Astrocyte (in vitro differentiated cells and primary cell): Measurements from ENCODE around the gene RPS2. TPM values are rescaled to one million over a fixed set of nuclear protein-coding genes. Genes with fewer than 3 reads are reported as not detected.

Source experiments
- DNase-seq: peaks from one replicate; pipeline ENCODE4 v3.0.0-alpha.2; 2010; ENCODE audit warnings: low read depth
- FAIRE-seq: peaks from 2 replicates; lab custom pipeline; 2011; peaks lifted over from hg19 to GRCh38; lab: Jason Lieb, UNC
- H2AFZ ChIP-seq: 2 replicates; pipeline ENCODE4 v1.6.0; 2012; ENCODE audit warnings: low read depth, low read length, inconsistent platforms
- H3K27ac ChIP-seq: 2 replicates; pipeline ENCODE4 v1.5.1; 2011; ENCODE audit warnings: low read depth, low read length, inconsistent platforms
- H3K27me3 ChIP-seq: 2 replicates; pipeline ENCODE4 v1.6.0; 2011; ENCODE audit warnings: low read length, inconsistent platforms; ENCODE audit not compliant: insufficient read depth
- H3K36me3 ChIP-seq: 2 replicates; pipeline ENCODE4 v1.5.1; 2011; ENCODE audit warnings: low read length, inconsistent platforms; ENCODE audit not compliant: insufficient read depth
- H3K4me1 ChIP-seq: 2 replicates; pipeline ENCODE4 v1.5.1; 2011; ENCODE audit warnings: low read length, inconsistent platforms; ENCODE audit not compliant: insufficient read depth
- H3K4me2 ChIP-seq: 2 replicates; pipeline ENCODE4 v1.6.0; 2012; ENCODE audit warnings: low read length, inconsistent platforms
- H3K4me3 ChIP-seq: 2 replicates; pipeline ENCODE4 v1.5.1; 2011; ENCODE audit warnings: low read depth, mild to moderate bottlenecking, low read length, inconsistent platforms; ENCODE audit not compliant: insufficient read depth
- H3K79me2 ChIP-seq: 2 replicates; pipeline ENCODE4 v1.6.0; 2012; ENCODE audit warnings: mild to moderate bottlenecking, low read length, inconsistent platforms; ENCODE audit not compliant: insufficient read depth
- H3K9ac ChIP-seq: 2 replicates; pipeline ENCODE4 v1.6.0; 2012; ENCODE audit warnings: mild to moderate bottlenecking, low read length, inconsistent platforms
- H3K9me3 ChIP-seq: 2 replicates; pipeline ENCODE4 v1.5.1; 2012; ENCODE audit warnings: low read depth, mild to moderate bottlenecking, low read length, inconsistent platforms; ENCODE audit not compliant: insufficient read depth
- H4K20me1 ChIP-seq: 2 replicates; pipeline ENCODE4 v1.6.0; 2012; ENCODE audit warnings: low read length, inconsistent platforms; ENCODE audit not compliant: insufficient read depth
- H3K27ac Mint-ChIP-seq: one replicate; pipeline ENCODE4 v1.8.0; 2021; ENCODE audit warnings: mild to moderate bottlenecking, mixed read lengths; ENCODE audit not compliant: unreplicated experiment
- H3K27me3 Mint-ChIP-seq: one replicate; pipeline ENCODE4 v1.8.0; 2021; ENCODE audit warnings: low read depth, mixed read lengths; ENCODE audit not compliant: unreplicated experiment
- H3K36me3 Mint-ChIP-seq: one replicate; pipeline ENCODE4 v1.8.0; 2021; ENCODE audit warnings: low read depth, mixed read lengths; ENCODE audit not compliant: unreplicated experiment
- H3K4me1 Mint-ChIP-seq: one replicate; pipeline ENCODE4 v1.8.0; 2021; ENCODE audit warnings: low read depth, mixed read lengths; ENCODE audit not compliant: unreplicated experiment
- H3K4me3 Mint-ChIP-seq: one replicate; pipeline ENCODE4 v1.8.0; 2021; ENCODE audit warnings: mild to moderate bottlenecking, moderate library complexity, mixed read lengths; ENCODE audit not compliant: unreplicated experiment
- H3K9me3 Mint-ChIP-seq: one replicate; pipeline ENCODE4 v1.8.0; 2021; ENCODE audit warnings: mild to moderate bottlenecking, mixed read lengths; ENCODE audit not compliant: unreplicated experiment
- CTCF ChIP-seq: IDR thresholded peaks from 2 replicates; pipeline ENCODE4 v1.5.1; 2011; ENCODE audit warnings: low read depth, mild to moderate bottlenecking, inconsistent platforms, low read length, moderate library complexity; ENCODE audit not compliant: insufficient read depth
- EZH2 ChIP-seq: IDR thresholded peaks from 2 replicates; pipeline ENCODE4 v1.6.1; 2012; ENCODE audit warnings: mild to moderate bottlenecking, low read length, inconsistent platforms; ENCODE audit not compliant: insufficient read depth
- total RNA-seq: library from RNA; stranded (reverse); gene quantifications from 2 replicates; pipeline ENCODE4 v1.2.1, GENCODE V29; 2021

Gene RPS2
- total RNA-seq, 1 donor from 2014 or later: 2,534 TPM

- no peak overlapping the region for H2AFZ ChIP-seq
- DNase-seq (no peak), FAIRE-seq (no peak)
- H3K79me2 ChIP-seq: no peaks in the 10 kb centered on the region
- Mint-ChIP-seq H3K27me3 (peaks cover 4% of the 10 kb centered on the region), H3K4me3 (no peak overlapping the region), H3K4me1 (no peaks in the 10 kb centered on the region), H3K36me3 (no peaks in the 10 kb centered on the region), H3K9me3 (no peaks in the 10 kb centered on the region), H3K27ac (no peak overlapping the region)
- TF ChIP-seq EZH2 (no peak), CTCF (no peak)
- no peak overlapping the region for H3K27ac ChIP-seq
- H4K20me1 ChIP-seq: no peaks in the 10 kb centered on the region
- H3K9me3 ChIP-seq: no peaks in the 10 kb centered on the region
- H3K36me3 ChIP-seq: no peaks in the 10 kb centered on the region
- H3K4me2 ChIP-seq: no peak overlapping the region
- H3K27me3 ChIP-seq: no peaks in the 10 kb centered on the region
- no peak overlapping the region for H3K9ac ChIP-seq
- no peaks in the 10 kb centered on the region for H3K4me1 ChIP-seq
- H3K4me3 ChIP-seq: no peak overlapping the region
Measured at GRCh38 chr16:1949507-1949906, 15.1 kb downstream of the RPS2 start.

- Mint-ChIP-seq H3K27me3 (peaks cover 4% of the 10 kb centered on the region), H3K4me1 (no peaks in the 10 kb centered on the region)
Measured at GRCh38 chr16:1947369-1947670, 17.3 kb downstream of the RPS2 start.

More at GRCh38 chr16:1947369-1947670, 17.3 kb downstream of the RPS2 start:
- Histone ChIP-seq H3K27ac (no peak overlapping the region), H4K20me1 (peaks cover under 1% of the 10 kb centered on the region), H3K36me3 (no peaks in the 10 kb centered on the region), H3K79me2 (peaks cover 5% of the 10 kb centered on the region), H3K9me3 (no peaks in the 10 kb centered on the region), H3K9ac (no peak overlapping the region), H3K4me2 (no peak overlapping the region), H3K4me1 (peaks cover 3% of the 10 kb centered on the region), H3K27me3 (no peaks in the 10 kb centered on the region), H3K4me3 (no peak overlapping the region), H2AFZ (no peak overlapping the region)
- no peaks in the 10 kb centered on the region for H3K36me3 Mint-ChIP-seq
- H3K27ac Mint-ChIP-seq: no peak overlapping the region
- H3K9me3 Mint-ChIP-seq: no peaks in the 10 kb centered on the region
- no peak for FAIRE-seq
- no peak overlapping the region for H3K4me3 Mint-ChIP-seq
- no peak for DNase-seq
- no peak for TF ChIP-seq CTCF
- TF ChIP-seq EZH2: no peak
